Progenitor cell of endocrine pancreas (in vitro differentiated cells): Measurements from ENCODE around the gene LDLRAD1. TPM values are rescaled to one million over a fixed set of nuclear protein-coding genes. Genes with fewer than 3 reads are reported as not detected.
"Not testable (repeated sequence)": the region's sequence is repeated elsewhere in the genome, so short reads cannot be mapped to it uniquely, and the experiment has no call there.

Experiments used
- DNase-seq: peaks from one replicate; pipeline ENCODE4 v3.0.0; 2021; ENCODE audit warnings: low spot score; ENCODE audit not compliant: unreplicated experiment
- H3K27ac Mint-ChIP-seq: 2 replicates; pipeline ENCODE4 v1.8.0; 2021; ENCODE audit warnings: mild to moderate bottlenecking, moderate library complexity, mixed read lengths
- H3K27me3 Mint-ChIP-seq: 2 replicates; pipeline ENCODE4 v1.8.0; 2021; ENCODE audit warnings: mixed read lengths
- H3K36me3 Mint-ChIP-seq: 2 replicates; pipeline ENCODE4 v1.8.0; 2022; ENCODE audit warnings: mixed read lengths; ENCODE audit not compliant: insufficient read depth
- H3K4me1 Mint-ChIP-seq: 2 replicates; pipeline ENCODE4 v1.8.0; 2021; ENCODE audit warnings: low read depth, mixed read lengths
- H3K4me3 Mint-ChIP-seq: 2 replicates; pipeline ENCODE4 v1.8.0; 2021; ENCODE audit warnings: low read depth, mild to moderate bottlenecking, moderate library complexity, mixed read lengths
- H3K9me3 Mint-ChIP-seq: 2 replicates; pipeline ENCODE4 v1.8.0; 2021; ENCODE audit warnings: low read depth, mixed read lengths
- CTCF ChIP-seq: fragments of 200-600 bp; sonication (generic); IDR thresholded peaks from one replicate; pipeline ENCODE4 v1.5.0; 2021; ENCODE audit warnings: antibody characterized with exemption, mild to moderate bottlenecking; ENCODE audit not compliant: unreplicated experiment
- total RNA-seq: library from RNA; stranded (reverse); gene quantifications from 2 replicates; pipeline ENCODE4 v1.2.1, GENCODE V29; 2021

LDLRAD1 gene
- total RNA-seq, 1 donor from 2014 or later, result 0.84 TPM

DNA sequence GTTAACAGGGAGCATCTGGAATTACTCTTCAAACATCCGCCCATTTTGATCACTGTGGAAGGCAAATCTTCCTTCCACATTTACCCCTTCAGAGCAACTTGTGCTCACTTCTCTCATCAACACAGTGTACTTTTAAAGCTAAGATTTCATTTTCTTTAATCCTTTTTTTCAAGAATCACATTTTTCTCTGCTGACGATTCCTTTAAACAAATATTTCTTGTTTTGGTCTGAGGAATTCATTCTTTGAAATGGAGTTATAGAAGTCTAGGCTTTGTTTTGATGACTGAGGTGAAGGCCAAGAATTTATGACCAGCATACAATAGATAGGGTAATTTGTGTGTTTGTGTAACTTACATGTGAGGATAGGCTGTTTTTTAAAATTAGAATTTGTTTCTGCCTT lies 46.3 kb downstream of the LDLRAD1 start:
- Mint-ChIP-seq H3K27me3 (no peaks in the 10 kb centered on the region), H3K9me3 (no peaks in the 10 kb centered on the region), H3K27ac (no peak overlapping the region), H3K4me3 (no peak overlapping the region), H3K4me1 (peaks cover 25% of the 10 kb centered on the region), H3K36me3 (peaks cover 32% of the 10 kb centered on the region)
- no peak for TF ChIP-seq CTCF
- DNase-seq, result no peak

DNA sequence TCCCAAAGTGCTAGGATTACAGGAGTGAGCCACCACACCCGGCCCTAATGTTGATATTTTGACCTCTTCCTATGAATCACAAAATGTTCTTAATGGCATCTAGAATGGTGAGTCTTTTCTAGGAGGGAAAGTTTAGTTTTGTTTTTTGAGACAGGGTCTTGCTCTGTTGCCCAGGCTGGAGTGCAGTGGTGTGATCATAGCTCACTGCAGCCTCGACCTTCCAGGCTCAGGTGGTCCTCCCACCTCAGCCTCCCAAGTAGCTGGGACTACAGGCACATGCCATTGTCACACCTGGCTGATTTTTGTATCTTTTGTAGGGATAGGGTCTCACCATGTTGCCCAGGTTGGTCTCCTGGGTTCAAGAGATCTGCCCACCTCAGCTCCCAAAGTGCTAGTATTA lies 48.7 kb downstream of the LDLRAD1 start:
- H3K27ac Mint-ChIP-seq, H3K9me3 Mint-ChIP-seq, H3K4me3 Mint-ChIP-seq, H3K27me3 Mint-ChIP-seq, DNase-seq: not testable (repeated sequence)
- Mint-ChIP-seq H3K4me1 (peaks cover 34% of the 10 kb centered on the region), H3K36me3 (peaks cover 28% of the 10 kb centered on the region)

DNA sequence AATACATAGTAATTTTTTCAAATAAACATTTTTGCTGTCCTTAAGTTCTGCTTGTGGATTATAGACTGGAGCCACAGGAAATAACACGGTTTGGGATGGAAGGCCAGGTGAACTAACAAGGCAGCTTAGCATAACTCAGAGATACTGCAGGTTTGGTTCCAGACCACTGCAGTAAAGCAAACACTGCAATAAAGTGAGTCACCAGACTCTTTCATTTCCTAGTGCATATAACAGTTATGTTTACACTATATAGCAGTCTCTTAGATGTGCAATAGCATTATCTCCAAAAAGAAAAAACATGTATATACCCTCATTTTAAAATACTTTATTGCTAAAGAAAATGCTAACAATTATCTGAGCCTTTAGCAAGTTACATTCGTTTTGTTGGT lies 49.9 kb downstream of the LDLRAD1 start:
- Mint-ChIP-seq H3K4me1 (peaks cover 37% of the 10 kb centered on the region), H3K36me3 (peaks cover 34% of the 10 kb centered on the region), H3K27ac (peak overlapping the region; percentile 42), H3K27me3 (no peaks in the 10 kb centered on the region), H3K4me3 (no peak overlapping the region), H3K9me3 (no peaks in the 10 kb centered on the region)
- no peak for TF ChIP-seq CTCF
- no peak for DNase-seq

- TF ChIP-seq CTCF, result peak; percentile 24
- Mint-ChIP-seq H3K27me3 (no peaks in the 10 kb centered on the region), H3K36me3 (peaks cover 34% of the 10 kb centered on the region), H3K27ac (peak overlapping the region; percentile 38), H3K4me3 (peak overlapping the region; percentile 50), H3K9me3 (no peaks in the 10 kb centered on the region), H3K4me1 (peaks cover 36% of the 10 kb centered on the region)
- no peak for DNase-seq
Observed at GRCh38 chr1:53967409-53968124, 50.4 kb downstream of the LDLRAD1 start.

DNA sequence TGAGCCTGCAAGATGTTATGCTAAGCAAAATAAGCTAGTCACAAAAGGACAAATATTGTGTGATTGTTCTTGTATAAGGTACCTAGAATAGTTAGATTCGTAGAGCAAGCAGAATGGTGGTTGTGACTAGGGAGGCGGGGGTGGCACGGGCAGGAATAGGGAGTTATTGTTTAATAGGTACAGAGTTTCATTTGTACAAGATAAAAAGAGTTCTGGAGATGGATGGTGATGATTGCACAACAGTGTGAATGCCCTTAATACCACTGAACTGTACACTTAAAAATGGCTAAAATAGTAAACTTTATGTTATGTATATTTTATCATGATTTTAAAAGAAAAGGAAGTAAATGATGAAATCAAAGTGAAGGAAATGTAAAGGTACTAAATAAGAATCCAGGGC lies 51.2 kb downstream of the LDLRAD1 start:
- H3K36me3 Mint-ChIP-seq, result peaks cover 37% of the 10 kb centered on the region

More for the DNA sequence above, 51.2 kb downstream of the LDLRAD1 start:
- Mint-ChIP-seq H3K27me3 (no peaks in the 10 kb centered on the region), H3K4me1 (peaks cover 36% of the 10 kb centered on the region), H3K27ac (peak overlapping the region; percentile 19), H3K9me3 (no peaks in the 10 kb centered on the region), H3K4me3 (no peak overlapping the region)
- DNase-seq, result no peak
- no peak for TF ChIP-seq CTCF
